HG03469 (cell line): ENCODE results near the gene MUC3A.
"Not testable (repeated sequence)": the region's sequence is repeated elsewhere in the genome, so short reads cannot be mapped to it uniquely, and the experiment has no call there.

ENCODE experiments used
- ATAC-seq: cut with Tn5 transposase; IDR thresholded peaks from one replicate; pipeline ENCODE4 v1.9.1; 2021; ENCODE audit warnings: mild to moderate bottlenecking, moderate library complexity, moderate number of reproducible peaks; ENCODE audit not compliant: unreplicated experiment

Gene MUC3A

DNA sequence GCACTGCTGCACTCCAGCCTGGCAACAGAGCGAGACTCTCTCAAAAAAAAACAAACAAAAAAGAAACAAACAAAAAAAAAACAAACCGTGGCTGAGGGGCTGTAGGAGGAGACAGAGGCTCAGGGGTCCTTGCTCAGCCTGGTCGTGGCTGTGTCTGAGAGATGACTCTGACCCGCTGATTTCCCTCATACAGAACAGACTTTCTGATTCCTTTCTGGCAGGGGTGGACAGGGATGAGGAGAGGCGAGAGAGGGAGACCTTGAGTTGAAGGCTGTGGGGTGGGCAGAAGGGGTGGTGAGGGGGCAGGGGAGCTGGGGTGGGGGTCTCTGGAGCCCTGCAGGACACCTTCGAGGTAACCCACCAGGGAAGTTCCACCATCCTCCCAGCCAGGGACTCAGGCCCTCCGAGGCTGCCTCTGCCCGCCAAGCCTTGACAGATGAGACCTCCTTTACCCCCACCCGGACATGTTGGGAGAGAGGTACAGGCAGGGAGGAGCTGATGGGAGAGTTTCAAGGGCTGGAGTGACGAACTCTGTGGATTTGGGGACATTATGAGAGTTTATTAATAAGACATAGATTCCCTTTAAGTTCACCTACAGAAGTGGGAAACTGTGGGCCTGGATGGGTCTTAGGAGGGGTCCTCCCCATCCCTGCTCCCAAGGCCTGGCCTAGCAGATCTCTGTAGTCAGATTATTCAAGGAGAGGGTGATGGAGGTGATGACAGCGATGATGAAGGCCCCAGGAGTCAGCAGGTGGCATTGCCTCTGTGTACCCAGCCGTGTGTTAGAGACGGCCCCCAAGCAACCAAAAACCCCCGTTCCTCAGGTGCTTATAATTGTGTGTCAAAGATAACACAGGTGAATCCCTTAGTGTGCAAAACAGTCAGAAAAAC lies 22.0 kb downstream of the MUC3A start:
- ATAC-seq, result no peak

DNA sequence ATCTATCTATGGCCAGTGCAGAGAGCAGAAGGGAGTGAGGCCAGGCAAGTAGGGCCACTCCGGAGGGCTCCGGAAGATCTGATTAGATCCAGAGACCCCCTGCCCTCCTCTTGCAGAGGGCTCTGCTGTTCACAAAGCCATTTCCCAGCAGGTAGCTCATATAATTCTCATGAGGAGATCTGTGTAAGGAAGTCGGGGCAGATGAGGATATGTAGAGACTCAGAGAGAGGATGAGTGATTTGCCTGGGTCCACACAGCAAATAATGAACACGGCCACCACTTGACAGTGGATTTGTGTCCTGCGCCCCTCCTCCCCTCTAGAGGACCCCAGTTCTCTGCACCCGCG lies 22.6 kb downstream of the MUC3A start:
- no peak for ATAC-seq

DNA sequence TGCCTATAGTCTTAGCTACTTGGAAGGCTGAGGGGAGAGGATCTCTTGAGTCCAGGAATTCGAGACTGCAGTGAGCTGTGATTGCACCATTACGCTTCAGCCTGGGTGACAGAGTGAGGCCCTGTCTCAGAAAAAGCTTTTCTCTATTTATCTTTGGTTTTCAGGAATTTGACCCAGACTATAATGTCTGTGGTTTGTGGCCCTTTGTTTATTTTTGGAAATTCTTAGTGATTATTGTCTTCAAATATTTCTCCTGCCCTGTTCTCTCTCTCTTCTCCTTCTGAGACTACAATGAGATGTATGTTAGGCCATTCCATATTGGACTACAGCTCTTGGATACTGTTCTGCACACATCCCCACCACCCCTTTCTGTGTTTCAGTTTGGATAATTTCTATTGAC lies 24.7 kb downstream of the MUC3A start:
- ATAC-seq, result no peak

DNA sequence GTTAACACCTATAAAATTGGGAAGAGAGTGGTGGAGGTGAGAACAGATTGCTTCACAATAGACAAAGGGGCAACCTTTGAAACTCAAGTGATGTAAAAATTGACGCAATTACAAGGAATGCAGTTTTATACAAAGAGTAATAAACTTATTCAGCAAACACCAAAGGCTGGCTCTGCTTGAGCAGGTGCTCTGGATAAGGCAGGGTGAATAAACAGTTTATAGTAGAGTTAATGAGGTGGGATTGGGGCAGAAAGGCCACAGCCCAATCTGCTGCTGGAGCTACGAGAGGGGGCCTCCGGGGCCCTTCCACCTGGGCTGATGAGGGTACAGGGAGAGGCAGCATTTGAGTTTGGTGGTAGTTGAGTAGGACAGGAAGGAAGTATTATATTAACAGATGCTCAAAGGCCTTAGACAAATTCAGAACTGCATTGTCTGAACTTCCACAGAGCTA lies 26.1 kb downstream of the MUC3A start:
- ATAC-seq, result no peak

DNA sequence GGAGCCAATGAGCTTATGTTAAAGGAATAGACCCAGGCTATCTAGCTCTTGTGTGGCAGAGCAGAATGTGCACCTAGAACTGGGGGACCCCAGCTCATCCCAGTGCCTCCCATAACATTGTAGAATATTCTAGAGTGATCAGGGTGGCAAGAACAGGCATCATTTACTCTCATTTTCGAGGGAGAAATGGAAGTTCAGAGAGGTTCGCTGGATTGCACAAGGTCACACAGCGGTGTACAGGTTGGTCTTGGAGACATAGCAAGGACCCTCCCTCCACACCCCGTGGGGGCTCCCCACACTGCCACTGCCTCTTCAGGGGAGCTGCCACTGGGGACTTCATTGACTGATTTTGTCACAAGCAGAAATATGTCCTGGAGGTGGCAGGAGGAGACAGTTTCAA lies 29.0 kb downstream of the MUC3A start:
- no peak for ATAC-seq

DNA sequence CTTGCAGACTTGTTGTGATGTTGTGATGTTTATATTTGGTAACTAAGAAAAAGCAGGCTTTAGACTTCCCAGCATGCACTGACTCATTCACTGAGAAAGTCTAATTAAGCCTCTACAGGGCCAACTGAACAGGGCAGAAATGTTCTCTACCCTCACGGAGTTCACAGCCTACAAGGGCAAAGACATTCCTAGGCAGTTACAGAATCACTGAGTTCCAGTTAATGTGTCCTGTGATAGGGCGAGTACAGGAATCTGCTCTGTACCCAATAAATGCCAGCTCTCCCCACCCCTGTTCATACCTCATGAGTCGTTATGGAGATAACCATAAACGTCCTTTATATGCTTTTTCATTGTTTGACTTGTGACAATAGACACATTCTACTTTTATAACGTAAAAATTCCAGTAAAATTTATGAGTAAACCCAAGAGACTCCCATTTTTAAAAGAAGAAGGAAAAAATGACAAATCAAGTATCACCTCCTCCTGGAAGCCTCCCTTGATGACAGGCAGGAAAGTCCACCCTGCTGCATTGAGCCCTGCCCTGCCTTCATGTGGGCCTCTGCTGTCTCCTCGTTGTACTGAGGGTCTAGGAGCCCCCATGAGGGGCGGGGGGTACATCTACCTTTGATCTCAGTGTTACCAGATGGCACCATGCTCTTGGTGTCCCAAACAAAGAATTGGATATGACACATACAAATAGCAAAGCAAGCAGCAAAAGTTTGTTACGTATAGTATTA lies 34.3 kb downstream of the MUC3A start:
- no peak for ATAC-seq

DNA sequence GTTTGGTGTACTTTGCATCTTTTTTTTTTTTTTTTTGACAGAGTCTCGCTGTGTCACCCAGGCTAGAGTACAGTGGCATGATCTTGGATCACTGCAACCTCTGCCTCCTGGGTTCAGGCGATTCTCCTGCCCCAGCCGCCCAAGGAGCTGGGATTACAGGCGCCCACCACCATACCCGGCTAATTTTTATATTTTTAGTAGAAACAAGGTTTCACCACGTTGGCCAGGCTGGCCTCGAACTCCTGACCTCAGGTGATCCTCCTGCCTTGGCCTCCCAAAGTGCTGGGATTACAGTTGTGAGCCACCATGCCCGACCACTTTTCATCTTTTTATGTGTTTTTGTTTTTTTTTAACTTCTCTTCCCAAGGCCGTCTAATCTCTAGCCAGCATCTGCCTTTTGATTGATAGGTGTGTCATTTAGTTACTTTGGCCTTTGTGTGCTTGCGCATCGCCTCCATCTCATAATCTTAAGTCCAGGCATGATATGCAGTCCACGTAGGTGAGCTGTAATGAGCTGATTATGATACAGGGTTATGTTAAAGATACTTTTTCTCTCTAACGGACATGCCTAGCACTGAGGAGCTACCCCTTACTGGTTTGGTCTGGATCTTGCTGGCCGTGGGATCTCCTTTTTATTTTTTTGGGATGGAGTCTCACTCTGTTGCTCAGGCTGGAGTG lies 35.0 kb downstream of the MUC3A start:
- not testable (repeated sequence) for ATAC-seq

DNA sequence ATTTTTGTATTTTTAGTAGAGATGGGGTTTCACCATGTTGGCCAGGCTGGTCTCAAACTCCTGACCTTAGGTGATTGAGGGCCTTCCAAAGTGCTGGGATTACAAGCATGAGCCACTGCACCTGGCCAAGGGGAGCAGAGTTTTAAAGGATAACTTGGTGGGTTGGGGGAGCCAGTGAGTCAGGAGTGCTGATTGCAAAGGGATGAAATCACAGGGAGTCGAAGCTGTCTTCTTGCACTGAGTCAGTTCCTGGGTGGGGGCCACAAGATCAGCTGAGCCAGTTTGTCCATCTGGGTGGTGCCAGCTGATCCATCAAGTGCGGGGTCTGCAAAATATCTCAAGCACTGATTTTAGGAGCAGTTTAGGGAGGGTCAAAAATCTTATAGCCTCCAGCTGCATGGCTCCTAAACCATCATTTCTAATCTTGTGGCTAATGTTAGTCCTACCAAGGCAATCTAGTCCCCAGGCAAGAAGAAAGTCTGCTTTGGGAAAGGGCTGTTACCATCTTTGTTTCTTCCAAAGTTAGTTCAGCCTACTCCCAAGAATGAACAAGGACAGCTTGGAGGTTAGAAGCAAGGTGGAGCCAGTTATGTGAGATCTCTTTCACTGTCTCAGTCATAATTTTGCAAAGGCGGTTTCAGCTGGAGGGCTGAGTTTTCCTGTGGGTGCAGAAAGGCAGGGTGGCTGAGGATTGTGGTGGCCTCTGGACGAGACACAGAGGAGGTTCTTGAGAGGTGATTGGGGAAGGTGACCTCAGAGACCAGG lies 35.9 kb downstream of the MUC3A start:
- ATAC-seq, result not testable (repeated sequence)

DNA sequence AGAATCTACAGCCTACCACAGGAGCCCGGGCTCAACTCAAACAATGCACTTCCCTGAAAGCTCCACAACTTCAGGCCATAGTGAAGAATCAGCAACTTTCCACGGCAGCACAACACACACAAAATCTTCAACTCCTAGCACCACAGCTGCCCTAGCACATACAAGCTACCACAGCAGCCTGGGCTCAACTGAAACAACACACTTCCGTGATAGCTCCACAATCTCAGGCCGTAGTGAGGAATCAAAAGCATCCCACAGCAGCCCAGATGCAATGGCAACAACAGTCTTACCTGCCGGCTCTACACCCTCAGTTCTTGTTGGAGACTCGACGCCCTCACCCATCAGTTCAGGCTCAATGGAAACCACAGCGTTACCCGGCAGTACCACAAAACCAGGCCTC lies 42.3 kb downstream of the MUC3A start:
- no peak for ATAC-seq

DNA sequence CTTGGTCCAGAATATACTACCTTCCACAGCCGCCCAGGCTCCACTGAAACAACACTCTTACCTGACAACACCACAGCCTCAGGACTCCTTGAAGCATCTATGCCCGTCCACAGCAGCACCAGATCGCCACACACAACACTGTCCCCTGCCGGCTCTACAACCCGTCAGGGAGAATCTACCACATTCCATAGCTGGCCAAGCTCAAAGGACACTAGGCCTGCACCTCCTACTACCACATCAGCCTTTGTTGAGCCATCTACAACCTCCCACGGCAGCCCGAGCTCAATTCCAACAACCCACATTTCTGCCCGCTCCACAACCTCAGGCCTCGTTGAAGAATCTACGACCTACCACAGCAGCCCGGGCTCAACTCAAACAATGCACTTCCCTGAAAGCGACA lies 42.9 kb downstream of the MUC3A start:
- not testable (repeated sequence) for ATAC-seq

DNA sequence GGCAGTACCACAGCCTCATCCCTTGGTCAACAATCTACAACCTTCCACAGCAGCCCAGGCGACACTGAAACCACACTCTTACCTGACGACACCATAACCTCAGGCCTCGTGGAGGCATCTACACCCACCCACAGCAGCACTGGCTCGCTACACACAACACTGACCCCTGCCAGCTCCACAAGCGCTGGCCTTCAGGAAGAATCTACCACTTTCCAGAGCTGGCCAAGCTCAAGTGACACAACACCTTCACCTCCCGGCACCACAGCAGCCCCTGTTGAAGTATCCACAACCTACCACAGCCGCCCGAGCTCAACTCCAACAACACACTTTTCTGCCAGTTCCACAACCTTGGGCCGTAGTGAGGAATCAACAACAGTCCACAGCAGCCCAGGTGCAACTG lies 45.3 kb downstream of the MUC3A start:
- not testable (repeated sequence) for ATAC-seq

DNA sequence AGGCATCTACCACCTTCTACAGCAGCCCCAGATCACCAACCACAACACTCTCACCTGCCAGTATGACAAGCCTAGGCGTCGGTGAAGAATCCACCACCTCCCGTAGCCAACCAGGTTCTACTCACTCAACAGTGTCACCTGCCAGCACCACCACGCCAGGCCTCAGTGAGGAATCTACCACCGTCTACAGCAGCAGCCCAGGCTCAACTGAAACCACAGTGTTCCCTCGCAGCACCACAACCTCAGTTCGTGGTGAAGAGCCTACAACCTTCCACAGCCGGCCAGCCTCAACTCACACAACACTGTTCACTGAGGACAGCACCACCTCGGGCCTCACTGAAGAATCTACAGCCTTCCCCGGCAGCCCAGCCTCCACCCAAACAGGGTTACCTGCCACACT lies 49.2 kb downstream of the MUC3A start:
- not testable (repeated sequence) for ATAC-seq

DNA sequence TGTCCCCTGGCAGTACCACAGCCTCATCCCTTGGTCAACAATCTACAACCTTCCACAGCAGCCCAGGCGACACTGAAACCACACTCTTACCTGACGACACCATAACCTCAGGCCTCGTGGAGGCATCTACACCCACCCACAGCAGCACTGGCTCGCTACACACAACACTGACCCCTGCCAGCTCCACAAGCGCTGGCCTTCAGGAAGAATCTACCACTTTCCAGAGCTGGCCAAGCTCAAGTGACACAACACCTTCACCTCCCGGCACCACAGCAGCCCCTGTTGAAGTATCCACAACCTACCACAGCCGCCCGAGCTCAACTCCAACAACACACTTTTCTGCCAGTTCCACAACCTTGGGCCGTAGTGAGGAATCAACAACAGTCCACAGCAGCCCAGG lies 50.0 kb downstream of the MUC3A start:
- ATAC-seq, result not testable (repeated sequence)

DNA sequence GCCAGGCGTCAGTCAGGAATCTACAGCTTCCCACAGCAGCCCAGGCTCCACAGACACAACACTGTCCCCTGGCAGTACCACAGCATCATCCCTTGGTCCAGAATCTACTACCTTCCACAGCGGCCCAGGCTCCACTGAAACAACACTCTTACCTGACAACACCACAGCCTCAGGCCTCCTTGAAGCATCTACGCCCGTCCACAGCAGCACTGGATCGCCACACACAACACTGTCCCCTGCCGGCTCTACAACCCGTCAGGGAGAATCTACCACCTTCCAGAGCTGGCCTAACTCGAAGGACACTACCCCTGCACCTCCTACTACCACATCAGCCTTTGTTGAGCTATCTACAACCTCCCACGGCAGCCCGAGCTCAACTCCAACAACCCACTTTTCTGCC lies 50.7 kb downstream of the MUC3A start:
- not testable (repeated sequence) for ATAC-seq

DNA sequence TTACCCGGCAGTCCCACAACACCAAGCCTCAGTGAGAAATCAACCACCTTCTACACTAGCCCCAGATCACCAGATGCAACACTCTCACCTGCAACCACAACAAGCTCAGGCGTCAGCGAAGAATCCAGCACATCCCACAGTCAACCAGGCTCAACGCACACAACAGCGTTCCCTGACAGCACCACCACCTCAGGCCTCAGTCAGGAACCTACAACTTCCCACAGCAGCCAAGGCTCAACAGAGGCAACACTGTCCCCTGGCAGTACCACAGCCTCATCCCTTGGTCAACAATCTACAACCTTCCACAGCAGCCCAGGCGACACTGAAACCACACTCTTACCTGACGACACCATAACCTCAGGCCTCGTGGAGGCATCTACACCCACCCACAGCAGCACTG lies 53.0 kb downstream of the MUC3A start:
- ATAC-seq, result not testable (repeated sequence)

DNA sequence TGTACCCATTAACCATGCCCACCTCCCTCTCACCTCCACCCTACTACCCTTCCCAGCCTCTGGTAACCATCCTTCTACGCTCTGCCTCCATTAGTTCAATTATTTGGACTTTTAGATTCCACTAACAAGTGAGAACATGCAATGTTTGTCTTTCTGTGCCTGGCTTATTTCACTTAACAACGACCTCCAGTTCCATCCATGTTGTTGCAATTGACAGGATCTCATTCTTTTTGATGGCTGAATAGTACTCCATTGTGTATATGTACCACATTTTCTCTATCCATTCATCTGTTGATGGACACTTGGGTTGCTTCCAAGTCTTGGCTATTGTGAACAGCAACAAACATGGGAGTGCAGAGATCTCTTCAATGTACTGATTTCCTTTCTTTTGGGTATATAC lies 58.0 kb downstream of the MUC3A start:
- ATAC-seq, result not testable (repeated sequence)

DNA sequence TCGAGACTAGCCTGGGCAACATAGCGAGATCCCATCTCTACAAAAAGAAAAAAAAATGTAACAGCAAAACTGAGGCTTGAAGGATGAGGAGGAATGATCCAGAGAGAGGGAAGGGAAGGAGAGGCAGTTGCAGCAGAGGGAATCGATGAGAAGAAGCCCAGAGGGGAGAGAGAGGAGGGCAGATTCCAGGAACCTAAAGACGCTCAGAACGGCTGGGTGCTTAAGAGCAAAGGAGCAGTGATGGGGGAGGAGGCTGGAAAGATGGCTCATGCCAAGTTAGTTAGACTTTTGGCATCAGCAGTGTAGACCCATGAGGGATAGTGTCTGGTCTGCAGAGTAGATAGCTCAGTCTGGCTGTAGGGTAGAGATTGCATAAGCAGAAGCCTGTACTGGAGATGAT lies 60.3 kb downstream of the MUC3A start:
- no peak for ATAC-seq

DNA sequence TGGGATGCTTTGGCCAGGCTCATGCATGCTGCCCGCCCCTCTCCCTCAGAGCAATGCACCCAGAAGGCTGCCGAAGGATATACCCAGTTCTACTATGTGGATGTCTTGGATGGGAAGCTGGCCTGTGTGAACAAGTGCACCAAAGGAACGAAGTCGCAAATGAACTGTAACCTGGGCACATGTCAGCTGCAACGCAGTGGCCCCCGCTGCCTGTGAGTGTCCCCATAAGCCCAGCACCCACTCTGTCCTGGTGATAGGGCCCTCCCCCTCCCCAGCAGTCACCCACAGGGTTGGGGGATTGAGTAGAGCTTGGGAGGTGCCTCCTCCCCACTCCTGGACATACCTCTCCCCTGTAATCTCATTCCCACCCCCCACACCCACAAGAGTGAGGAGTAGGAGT lies 63.6 kb downstream of the MUC3A start:
- ATAC-seq, result no peak

DNA sequence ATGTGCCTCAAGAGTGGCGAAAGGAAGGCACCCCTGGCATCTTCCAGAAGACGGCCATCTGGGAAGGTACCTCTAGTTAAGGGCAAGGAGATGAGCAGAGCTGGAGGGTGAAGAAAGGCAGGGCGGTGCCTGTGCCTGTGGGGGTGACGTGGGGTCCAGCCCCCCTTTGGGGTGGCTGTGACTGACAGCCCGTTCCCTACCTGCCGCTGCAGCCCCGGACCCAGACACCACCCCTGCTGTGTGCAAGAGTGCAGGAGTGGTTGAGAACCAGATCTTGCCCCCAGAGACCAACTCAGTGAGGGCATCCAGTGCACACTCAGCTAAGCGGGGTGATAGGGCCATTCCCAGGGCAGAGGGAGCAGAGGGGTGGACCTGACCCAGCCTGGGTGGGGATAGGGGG lies 66.3 kb downstream of the MUC3A start:
- no peak for ATAC-seq

DNA sequence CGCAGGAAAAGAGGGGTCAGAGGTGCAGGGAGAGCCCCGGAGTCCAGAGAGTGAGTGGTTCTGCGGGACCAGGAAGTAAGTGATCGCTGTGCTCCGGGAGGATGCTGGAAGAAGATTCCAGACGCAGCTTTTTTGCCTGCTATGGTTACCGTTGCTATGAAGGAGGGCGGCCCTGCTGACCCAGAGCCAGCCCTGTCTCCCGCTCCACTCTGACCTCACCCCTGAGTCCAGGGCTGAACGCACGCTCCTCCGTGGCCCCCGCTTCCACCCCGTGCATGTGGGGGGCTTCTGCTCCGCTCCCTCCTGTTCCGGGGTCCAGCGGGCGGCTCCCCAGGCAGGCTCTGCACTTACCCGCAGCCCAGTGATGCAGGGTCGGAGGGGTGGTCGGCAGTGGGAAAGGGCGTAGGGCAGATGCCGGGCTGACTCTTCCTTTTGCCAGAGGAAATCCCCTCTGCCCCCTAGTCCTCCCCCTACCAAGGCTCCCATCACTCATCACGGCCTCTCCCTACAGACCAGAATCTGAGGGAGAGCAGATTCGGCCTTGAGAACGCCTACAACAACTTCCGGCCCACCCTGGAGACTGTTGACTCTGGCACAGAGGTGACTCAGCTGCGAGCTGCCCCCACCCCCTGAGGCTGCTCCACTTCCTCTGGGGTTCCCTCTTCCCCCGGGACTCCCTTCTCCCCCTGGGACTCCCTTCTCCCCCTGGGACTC lies 67.9 kb downstream of the MUC3A start:
- ATAC-seq, result no peak
